SH-SY5Y (cell line): Measurements from ENCODE around the gene PDRG1.

Source experiments
- GATA2 ChIP-seq: IDR thresholded peaks from 2 replicates; pipeline ENCODE4 v1.6.1; 2011; ENCODE audit warnings: mild to moderate bottlenecking, low read depth, low read length
- GATA3 ChIP-seq: IDR thresholded peaks from 2 replicates; pipeline ENCODE4 v1.6.1; 2011; ENCODE audit warnings: low read depth, mild to moderate bottlenecking, low read length, moderate library complexity

DNA sequence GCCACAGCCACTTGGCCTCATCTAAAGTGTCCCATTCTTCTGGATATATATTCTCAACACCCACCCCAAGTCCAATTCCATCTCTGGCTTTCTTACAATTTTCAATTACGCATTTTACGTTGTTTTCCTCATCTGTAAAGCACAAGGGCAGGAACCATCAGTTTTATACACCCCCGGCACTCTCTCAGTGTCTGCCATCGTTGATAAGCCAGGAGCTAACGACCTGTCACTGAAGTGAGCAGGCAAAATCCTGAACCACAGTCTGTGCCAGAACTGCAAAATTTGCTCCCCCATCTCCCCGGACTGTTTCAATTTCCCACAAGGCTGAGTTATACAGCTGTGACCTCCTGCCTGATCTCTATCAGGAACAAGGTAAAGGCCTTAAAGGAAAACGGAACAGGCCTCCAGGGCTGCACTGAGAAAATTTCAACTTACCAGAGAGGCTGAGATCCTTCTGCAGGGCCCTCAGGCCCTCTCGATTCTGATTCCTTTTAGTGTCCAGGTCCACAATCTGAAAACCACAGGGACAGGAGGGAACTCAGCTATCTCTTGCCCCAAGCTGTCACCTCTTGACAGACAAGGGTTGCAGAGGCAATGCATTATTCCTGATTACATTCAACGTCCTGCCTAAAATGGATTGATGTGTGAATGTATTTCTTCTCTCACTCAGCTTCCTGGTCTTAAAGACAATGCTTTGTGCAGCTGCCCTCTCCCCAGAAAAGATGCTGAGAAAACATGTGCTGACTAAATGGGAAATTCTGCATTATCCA lies 1.8 kb downstream of the PDRG1 start:
- TF ChIP-seq GATA3 (no peak), GATA2 (no peak)
